ENCODE data around the gene VEPH1.

VEPH1 gene

DNA sequence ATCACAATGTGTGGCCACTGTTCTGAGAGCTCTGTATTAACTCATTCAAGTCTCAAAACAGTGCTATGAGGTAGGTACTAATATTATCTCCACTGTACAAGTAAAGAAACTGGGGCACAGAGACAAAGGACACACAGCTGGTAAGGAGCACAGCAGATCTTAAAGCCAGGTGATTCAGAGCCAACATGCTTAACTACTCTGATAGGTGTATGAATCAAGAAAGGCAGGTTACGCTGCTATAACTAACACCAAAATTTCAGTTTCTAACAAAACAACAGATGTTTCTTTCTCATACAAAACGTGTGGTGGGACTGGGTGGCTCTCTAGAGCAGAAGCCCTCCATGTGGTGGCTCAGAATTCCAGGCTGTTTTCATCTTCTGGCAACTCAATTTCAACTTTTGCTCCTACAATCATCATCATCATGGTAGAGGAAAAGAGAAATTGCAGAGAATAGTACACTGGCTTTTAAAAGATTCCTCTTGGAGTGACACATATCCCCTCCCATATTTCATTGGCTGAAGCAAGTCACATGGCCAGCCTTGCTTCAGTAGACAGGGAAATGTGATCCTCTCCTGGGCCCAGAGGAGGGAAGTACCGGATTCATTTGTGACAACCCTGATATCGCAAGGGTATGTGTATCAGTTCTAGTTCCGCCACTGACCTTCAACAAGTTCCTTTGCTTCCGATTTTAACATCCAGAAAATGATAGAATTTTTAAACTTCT is 192.7 kb downstream of the VEPH1 start:
- Histone ChIP-seq H3K27ac (no peak overlapping the region), H3K27me3 (replicated peaks) (no peaks in the 10 kb centered on the region), H3K4me3 (ENCODE audit: low read depth, low read length) (no peak overlapping the region), H3K36me3 (replicated peaks) (no peaks in the 10 kb centered on the region)
- TF ChIP-seq, protein P1, sequence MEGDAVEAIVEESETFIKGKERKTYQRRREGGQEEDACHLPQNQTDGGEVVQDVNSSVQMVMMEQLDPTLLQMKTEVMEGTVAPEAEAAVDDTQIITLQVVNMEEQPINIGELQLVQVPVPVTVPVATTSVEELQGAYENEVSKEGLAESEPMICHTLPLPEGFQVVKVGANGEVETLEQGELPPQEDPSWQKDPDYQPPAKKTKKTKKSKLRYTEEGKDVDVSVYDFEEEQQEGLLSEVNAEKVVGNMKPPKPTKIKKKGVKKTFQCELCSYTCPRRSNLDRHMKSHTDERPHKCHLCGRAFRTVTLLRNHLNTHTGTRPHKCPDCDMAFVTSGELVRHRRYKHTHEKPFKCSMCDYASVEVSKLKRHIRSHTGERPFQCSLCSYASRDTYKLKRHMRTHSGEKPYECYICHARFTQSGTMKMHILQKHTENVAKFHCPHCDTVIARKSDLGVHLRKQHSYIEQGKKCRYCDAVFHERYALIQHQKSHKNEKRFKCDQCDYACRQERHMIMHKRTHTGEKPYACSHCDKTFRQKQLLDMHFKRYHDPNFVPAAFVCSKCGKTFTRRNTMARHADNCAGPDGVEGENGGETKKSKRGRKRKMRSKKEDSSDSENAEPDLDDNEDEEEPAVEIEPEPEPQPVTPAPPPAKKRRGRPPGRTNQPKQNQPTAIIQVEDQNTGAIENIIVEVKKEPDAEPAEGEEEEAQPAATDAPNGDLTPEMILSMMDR (IDR thresholded peaks at IDR 0.05; ENCODE audit: low read depth, low read length, missing control alignments) = no peak
- DNase-seq = no peak
- in situ Hi-C loops (cut with HindIII; ENCODE audit: low pct_ligation_motif_present, low sequenced_read_pairs) = no loop called here

DNA sequence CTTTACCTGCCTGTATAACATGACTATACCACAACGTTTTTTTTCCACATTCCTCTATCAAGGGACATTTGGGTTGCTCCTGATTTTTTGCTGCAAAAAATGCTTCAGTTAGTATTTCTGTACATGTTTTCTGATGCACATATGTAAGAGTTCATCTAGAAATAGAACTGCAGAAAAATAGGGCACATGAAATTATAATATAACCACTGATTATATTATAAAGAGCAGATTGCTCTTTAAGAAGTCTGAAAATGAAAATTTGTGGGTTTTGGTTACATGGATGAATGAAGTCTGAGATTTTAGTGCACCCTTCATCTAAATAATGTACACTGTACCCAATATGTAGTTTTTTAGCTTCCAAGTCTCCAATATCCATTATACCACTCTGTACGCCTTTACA is 196.7 kb downstream of the VEPH1 start:
- H3K4me3 ChIP-seq (ENCODE audit: low read depth, low read length) = no peak overlapping the region
- H3K27ac ChIP-seq = no peak overlapping the region
- TF ChIP-seq, protein P1 (IDR thresholded peaks at IDR 0.05; ENCODE audit: low read depth, low read length, missing control alignments) = no peak
- in situ Hi-C loops (cut with HindIII; ENCODE audit: low pct_ligation_motif_present, low sequenced_read_pairs) = no loop called here
- no peaks in the 10 kb centered on the region for H3K27me3 ChIP-seq (replicated peaks)
- H3K36me3 ChIP-seq (replicated peaks) = no peaks in the 10 kb centered on the region
- DNase-seq = no peak

DNA sequence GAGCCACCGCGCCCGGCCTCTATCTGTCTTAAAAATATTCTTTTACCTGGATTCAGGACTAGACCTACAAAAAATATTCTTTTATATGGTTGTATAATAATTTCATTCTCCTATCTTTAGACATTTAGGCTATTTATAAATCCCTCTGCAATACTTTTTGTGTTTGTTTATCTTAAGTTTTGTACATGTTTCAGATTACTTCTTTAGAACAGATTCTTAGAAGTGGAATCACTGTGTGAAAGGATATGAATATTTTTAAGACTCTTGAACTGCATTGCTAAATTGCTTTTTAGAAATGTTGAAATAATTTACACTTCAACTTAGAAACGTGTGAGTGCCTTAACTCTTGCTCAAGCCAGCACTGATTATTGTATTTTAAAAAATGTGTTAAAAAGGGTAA is 197.8 kb downstream of the VEPH1 start:
- in situ Hi-C loops (cut with HindIII; ENCODE audit: low pct_ligation_motif_present, low sequenced_read_pairs) = no loop called here
- no peak for DNase-seq
- H3K4me3 ChIP-seq (ENCODE audit: low read depth, low read length) = no peak overlapping the region
- TF ChIP-seq, protein P1 (IDR thresholded peaks at IDR 0.05; ENCODE audit: low read depth, low read length, missing control alignments) = no peak
- H3K36me3 ChIP-seq (replicated peaks) = no peaks in the 10 kb centered on the region
- no peaks in the 10 kb centered on the region for H3K27me3 ChIP-seq (replicated peaks)
- H3K27ac ChIP-seq = no peak overlapping the region

DNA sequence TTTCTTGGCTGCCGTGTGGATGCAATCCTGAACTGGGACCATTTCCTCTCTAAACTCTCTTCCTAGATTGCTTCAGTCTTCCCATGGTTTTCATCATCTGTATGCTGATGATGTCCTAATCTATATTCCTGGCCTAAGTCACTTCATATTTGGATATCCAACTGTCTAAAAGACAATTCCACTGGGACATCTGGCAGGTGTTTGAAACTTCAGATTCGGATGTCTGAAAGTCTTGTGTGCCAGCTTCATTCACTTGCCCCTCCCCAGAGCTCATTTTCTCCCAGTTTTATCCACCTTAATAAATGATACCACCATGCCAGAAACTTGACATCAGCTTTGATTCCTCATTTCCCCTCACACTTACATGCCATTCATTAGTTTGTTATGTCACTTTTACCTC is 201.5 kb downstream of the VEPH1 start:
- Histone ChIP-seq H3K27ac (no peak overlapping the region), H3K27me3 (replicated peaks) (no peaks in the 10 kb centered on the region), H3K36me3 (replicated peaks) (no peaks in the 10 kb centered on the region), H3K4me3 (ENCODE audit: low read depth, low read length) (no peak overlapping the region)
- TF ChIP-seq, protein P1 (IDR thresholded peaks at IDR 0.05; ENCODE audit: low read depth, low read length, missing control alignments) = no peak
- in situ Hi-C loops (cut with HindIII; ENCODE audit: low pct_ligation_motif_present, low sequenced_read_pairs) = no loop called here
- no peak for DNase-seq

DNA sequence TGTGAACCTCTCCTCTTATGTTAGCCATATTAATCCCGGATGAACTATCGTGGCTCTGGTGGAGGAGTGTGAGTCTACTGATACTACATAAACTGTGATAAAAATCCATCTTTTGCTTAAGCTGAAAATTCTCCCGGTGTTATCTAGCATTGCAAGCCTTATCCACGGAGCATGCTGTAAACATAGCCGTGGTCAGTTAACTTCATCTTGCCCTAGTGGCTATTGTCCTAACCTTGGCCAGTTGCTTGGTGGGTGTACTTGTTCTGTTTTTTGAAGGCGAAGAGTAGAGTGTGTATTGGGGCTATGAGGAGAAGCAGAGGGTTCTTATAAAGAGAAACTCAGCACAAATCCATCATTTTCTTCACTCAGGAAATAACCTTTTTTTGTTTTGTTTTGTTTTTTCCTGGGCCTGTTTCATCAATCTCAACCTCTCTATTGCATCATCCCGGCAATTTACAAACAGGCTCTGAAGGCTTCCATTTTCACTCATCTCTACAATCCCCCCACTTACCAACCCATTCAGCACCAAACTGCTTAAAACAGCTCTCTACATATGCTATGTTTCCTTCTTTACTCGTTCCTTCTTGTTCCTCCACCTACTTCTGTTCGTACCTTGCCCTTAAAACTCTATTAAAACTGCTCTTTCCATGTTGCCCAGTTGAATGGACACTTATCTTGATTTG is 202.1 kb downstream of the VEPH1 start:
- Histone ChIP-seq H3K4me3 (ENCODE audit: low read depth, low read length) (no peak overlapping the region), H3K27me3 (replicated peaks) (no peaks in the 10 kb centered on the region), H3K36me3 (replicated peaks) (no peaks in the 10 kb centered on the region), H3K27ac (no peak overlapping the region)
- DNase-seq = no peak
- in situ Hi-C loops (cut with HindIII; ENCODE audit: low pct_ligation_motif_present, low sequenced_read_pairs) = no loop called here
- TF ChIP-seq, protein P1 (IDR thresholded peaks at IDR 0.05; ENCODE audit: low read depth, low read length, missing control alignments) = no peak

Measured in brain microvascular endothelial cell (primary cell).